ENCODE results near the gene SNED1.
A peak's percentile ranks its signal among the peaks of the same experiment; 100 is the strongest.

Gene SNED1

GRCh38 chr2:240967681-240968621, 30.5 kb upstream of the SNED1 start:
- TF ChIP-seq CTCF (IDR thresholded peaks at IDR 0.05; ENCODE audit: extremely low read depth, insufficient read depth, missing control alignments), result no peak
- DNase-seq (ENCODE audit: low spot score), result no peak
- in situ Hi-C loops (cut with MboI; ENCODE audit: low pct_unique_long_range_greater_than_20kb, low sequenced_read_pairs, unreplicated experiment), result no loop called here

- no peak for TF ChIP-seq CTCF (IDR thresholded peaks at IDR 0.05; ENCODE audit: extremely low read depth, insufficient read depth, missing control alignments)
- in situ Hi-C loops (cut with MboI; ENCODE audit: low pct_unique_long_range_greater_than_20kb, low sequenced_read_pairs, unreplicated experiment), result no loop called here
- DNase-seq (ENCODE audit: low spot score), result peak; percentile 54
These were observed 29.4 kb upstream of the SNED1 start for GRCh38 chr2:240968731-240969624.

- in situ Hi-C loops (cut with MboI; ENCODE audit: low pct_unique_long_range_greater_than_20kb, low sequenced_read_pairs, unreplicated experiment), result no loop called here
- no peak for TF ChIP-seq CTCF (IDR thresholded peaks at IDR 0.05; ENCODE audit: extremely low read depth, insufficient read depth, missing control alignments)
- DNase-seq (ENCODE audit: low spot score), result no peak
These were observed 28.3 kb upstream of the SNED1 start for GRCh38 chr2:240970104-240970503.

GRCh38 chr2:240970816-240971215, 27.6 kb upstream of the SNED1 start:
- in situ Hi-C loops (cut with MboI; ENCODE audit: low pct_unique_long_range_greater_than_20kb, low sequenced_read_pairs, unreplicated experiment), result no loop called here
- no peak for TF ChIP-seq CTCF (IDR thresholded peaks at IDR 0.05; ENCODE audit: extremely low read depth, insufficient read depth, missing control alignments)
- DNase-seq (ENCODE audit: low spot score), result no peak

- in situ Hi-C loops (cut with MboI; ENCODE audit: low pct_unique_long_range_greater_than_20kb, low sequenced_read_pairs, unreplicated experiment), result no loop called here
These were observed 26.2 kb upstream of the SNED1 start for GRCh38 chr2:240972201-240972600.

More at GRCh38 chr2:240972201-240972600, 26.2 kb upstream of the SNED1 start:
- DNase-seq (ENCODE audit: low spot score), result no peak
- TF ChIP-seq CTCF (IDR thresholded peaks at IDR 0.05; ENCODE audit: extremely low read depth, insufficient read depth, missing control alignments), result no peak
